HG02763 (cell line): Measurements from ENCODE around the gene ADGRB3.
A peak's percentile ranks its signal among the peaks of the same experiment; 100 is the strongest.
"Not testable (repeated sequence)": the region's sequence is repeated elsewhere in the genome, so short reads cannot be mapped to it uniquely, and the experiment has no call there.

ENCODE experiments used
- ATAC-seq: cut with Tn5 transposase; IDR thresholded peaks from one replicate; pipeline ENCODE4 v1.9.1; 2021; ENCODE audit warnings: mild to moderate bottlenecking, moderate library complexity; ENCODE audit not compliant: unreplicated experiment

Gene ADGRB3

DNA sequence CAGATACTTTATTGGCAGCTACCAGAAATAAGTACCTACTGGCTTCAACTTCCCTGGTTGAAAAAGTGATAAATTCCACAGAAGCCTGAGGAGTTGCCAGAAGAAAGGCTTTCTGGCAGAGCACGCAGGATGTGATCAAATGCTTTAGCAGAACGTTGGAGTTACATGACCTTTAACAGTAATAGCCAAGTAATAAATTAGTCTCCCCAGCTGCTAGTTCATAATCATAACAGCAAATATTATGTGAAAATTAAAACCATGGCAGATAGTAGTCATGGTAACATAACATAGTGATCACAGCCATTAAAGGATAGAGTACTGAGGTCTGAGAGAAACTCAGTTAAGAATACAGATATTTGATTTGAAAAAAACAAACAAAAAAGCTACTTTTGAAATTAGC is 567.7 kb downstream of the ADGRB3 start:
- ATAC-seq, result no peak

DNA sequence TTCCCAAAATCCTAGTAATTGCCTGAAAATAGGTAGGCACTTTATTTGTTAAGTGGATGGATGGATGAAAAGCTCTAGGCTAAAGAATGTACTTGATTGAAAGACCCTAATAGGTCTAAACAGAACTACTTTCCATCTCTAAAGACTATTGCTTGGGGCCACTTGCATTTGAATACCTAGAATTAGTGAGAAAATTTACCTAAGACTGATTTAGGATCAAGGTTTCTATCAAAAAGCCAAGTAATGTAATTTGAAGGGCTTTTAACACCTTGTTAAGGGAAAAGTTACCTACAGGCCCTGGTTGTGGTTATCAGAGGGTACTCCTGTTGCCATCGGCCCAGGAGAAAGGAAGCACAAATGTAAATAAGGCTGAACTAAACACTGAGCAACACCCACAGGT is 581.0 kb downstream of the ADGRB3 start:
- ATAC-seq, result no peak

GRCh38 chr6:69217343-69217742 is 582.3 kb downstream of the ADGRB3 start:
- ATAC-seq, result no peak

DNA sequence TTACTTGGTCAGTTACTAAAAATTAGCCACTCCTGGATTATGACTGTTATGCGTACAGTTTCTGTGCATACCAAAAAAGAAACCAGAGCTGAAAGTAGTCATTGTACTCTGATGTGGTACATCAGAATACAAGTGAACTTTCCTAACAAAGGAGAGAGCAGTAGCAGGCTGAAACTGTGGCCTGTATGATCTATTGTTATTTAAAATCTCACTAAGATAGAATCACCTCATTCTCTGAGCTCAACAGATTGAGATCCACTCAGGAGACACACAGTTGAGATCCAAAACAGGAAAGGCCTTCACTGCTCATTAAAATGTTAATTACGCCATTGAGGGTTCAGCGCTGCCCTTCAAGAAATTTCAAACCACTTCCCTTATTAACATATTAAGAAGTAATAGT is 585.3 kb downstream of the ADGRB3 start:
- ATAC-seq, result no peak

DNA sequence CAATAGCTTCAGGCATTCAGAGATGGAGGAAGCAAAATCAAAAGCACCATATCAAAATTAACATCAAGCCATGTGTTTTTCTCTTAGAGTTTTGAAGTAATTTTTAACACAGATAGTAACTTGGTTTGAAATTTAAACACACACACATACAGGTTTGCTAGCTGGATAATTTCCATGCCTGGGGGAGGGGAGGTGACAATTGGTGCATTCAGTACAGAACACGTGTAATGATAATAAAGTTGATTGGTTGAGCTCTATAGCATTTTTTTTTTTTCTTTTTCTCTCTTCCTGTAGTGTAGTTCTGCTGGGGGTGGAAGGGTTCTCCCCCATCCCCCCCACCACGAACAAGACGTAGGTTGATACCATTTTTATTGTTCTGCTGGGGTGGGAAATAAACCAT is 596.9 kb downstream of the ADGRB3 start:
- no peak for ATAC-seq

DNA sequence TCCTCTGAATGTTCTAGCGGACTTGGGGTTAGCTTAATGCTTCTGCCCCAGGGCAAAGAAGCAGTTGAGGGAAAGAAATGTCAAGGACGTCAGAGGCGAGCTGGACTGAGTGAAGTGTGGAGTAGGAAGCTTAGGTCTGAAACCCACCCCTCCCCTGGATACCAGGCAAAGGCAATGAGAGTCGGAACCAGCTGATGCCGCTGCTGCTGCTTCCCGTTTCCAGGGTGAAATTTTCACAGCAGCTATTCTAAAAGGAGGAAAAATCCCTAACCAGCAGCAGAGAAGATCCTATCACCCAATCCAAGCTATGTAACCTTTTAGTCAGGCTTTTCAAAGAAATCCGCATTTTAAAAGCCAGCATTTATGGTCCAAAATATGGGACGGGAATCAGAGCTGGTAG is 597.4 kb downstream of the ADGRB3 start:
- no peak for ATAC-seq

GRCh38 chr6:69232911-69233448 is 597.9 kb downstream of the ADGRB3 start:
- ATAC-seq, result peak; percentile 90

GRCh38 chr6:69238067-69238466 is 603.0 kb downstream of the ADGRB3 start:
- ATAC-seq, result no peak

- ATAC-seq, result no peak
Observed at GRCh38 chr6:69246983-69247382, 611.9 kb downstream of the ADGRB3 start.

DNA sequence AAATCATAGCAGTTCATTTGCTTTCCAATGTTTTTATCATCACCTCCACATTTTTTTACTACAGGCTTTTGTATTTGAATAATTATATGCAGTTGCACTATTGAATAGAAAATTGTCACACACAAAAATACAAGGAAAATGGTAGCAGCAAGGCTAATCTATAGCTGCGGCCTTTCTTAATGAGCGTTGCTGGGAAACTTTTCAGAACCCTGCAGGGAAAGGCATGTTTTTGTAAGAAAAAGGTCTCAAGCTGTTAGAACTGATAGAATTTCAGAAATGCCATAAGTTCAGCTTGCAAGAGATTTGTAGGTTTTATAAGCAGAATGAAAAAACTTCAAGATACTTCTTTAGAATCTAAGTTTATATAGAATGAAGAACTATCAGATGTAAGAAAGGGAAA is 625.9 kb downstream of the ADGRB3 start:
- ATAC-seq, result no peak

DNA sequence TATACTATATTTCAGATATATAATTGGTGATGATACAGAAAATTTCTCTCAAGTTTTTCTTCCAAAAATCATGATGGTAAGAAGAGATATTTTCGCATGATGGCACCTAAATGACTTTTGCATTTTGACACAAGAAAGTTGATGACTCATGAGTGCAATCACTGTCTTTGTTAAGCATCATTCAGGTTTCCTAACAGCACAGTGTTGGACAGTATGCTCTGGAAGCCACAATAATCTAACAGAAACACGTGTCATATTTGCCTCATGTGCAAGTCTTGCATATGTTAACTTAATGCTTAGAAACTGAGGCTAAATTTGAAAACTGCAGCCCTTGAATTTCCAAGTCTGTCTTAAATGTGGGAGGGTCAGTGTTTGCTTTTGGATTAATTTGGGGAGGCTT is 628.2 kb downstream of the ADGRB3 start:
- no peak for ATAC-seq

GRCh38 chr6:69265090-69265489 is 630.0 kb downstream of the ADGRB3 start:
- no peak for ATAC-seq

DNA sequence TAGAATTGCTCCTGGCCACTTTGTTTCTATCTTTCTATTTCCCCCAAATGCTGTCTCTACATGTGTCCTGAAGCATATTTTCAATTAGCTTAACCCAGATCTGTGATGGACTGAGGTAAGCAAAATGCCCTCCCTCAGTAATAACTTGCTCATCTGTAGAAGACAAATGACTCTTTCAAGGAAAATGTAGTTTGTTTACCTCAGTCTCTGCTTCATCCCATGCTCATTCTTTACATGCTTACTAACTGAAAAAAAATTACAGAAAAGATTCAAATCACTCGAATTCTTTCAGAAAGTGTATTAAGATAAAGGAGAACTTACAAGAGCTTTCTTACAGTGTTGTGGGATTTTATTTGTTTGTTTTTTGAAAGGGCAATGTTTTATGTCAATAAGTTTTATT is 630.6 kb downstream of the ADGRB3 start:
- no peak for ATAC-seq

- ATAC-seq, result no peak
Observed at GRCh38 chr6:69276204-69276603, 641.1 kb downstream of the ADGRB3 start.

DNA sequence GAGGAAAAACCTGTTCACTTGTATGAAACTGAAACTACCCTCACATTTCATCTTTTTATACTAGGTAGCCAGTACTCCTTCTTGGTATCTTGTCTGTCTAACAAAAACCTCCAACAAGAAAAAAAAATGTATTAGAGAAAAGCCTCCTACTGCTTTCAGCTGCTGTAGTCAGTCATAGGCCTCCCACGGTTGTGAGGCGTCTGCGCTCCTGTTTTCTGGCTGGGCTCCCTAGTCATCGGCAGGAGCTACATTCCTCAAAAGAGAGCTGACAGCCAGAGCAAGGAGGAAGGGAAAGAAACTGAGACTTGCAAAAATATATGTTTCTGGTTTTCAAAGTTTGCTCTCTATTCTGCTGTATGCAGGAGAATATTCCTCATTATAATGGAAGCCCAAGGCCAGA is 644.7 kb downstream of the ADGRB3 start:
- ATAC-seq, result no peak

- no peak for ATAC-seq
Observed at GRCh38 chr6:69280858-69281257, 645.8 kb downstream of the ADGRB3 start.

GRCh38 chr6:69284176-69284730 is 649.2 kb downstream of the ADGRB3 start:
- ATAC-seq, result no peak

DNA sequence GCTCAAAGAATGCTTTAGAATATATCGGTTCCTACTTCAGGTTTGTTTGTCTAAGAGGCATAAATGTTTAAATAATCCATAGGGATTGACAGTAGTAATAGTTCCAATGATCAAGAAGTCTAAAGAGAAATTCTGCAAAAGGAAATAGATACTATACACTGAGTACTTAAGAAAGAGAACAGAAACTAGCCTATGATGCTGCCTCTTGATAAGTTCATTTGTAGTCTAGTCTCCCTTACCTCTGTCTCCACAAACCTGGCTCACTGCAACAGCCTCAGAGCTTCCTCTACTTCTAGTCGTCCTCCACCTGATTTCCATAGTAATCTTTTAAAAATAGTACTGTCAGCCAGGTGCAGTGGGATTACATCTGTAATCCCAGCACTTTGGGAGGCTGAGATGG is 650.0 kb downstream of the ADGRB3 start:
- ATAC-seq, result no peak

DNA sequence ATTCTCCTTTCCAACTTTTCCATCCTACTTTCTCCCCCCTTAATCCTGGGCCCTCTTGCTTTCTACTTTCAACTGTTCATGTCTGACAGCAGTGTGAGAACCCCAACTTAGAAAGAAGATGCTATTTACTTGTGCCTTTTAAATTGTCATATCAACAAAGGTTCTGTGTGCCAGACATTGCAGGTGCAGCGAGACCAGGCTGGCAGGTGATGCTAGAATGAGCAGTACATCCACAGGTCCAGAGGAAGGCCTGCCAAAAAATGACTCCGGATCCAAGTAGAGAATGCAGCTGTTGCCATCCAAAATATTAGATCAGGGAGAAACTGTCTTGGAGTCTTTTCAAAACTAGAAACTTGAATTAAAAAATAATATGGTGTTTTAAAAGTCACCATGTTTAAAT is 651.2 kb downstream of the ADGRB3 start:
- ATAC-seq, result no peak

DNA sequence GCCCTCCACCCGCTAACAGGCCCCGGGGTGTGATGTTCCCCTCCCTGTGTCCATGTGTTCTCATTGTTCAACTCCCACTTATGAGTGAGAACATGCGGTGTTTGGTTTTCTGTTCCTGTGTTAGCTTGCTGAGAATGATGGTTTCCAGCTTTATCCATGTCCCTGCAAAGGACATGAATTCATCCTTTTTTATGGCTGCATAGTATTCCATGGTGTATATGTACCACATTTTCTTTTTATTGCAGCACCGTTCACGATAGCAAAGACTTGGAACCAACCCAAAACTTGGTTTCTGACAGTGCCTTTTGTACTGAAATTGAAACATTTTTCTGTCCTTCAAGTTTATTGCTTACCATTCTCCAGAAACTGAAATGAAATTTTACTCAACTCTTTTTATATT is 653.1 kb downstream of the ADGRB3 start:
- ATAC-seq, result not testable (repeated sequence)

DNA sequence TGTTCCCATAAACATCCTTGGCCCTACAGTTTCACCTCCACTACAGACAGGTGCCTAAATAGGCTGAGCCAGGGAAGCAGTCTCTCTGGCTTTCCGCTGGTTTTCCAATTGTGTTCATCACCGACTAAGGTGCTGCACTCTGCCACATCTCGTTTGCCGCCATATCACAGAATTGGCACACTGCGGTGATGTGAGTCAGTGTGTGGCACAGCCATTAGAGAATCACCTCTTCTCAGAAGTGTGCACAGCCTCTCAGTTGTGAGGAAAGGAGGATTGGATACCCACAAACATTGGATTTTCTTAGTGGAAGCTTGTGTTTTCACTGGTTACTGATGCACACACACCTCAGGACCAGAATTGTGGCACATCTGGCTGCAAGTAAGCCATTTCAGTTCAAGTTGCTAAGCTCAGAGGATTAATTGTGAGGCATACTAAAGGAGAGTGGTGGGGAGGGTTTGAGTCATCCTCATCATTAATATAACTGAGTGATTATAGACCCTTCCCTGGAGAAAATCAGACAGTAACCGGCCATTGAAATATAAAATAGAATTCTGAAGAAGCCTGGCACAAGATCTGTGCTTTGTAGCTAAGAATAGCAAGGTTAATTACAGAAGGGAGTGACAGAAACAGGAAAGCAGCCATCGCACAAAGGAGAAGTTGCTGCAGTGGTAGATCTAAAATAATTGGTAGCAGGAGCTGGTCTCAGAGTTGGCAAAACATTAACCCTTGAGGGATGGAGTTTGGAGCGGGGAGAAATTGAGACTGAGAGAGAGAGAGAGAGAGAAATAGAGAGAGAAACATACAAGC is 654.8 kb downstream of the ADGRB3 start:
- no peak for ATAC-seq

DNA sequence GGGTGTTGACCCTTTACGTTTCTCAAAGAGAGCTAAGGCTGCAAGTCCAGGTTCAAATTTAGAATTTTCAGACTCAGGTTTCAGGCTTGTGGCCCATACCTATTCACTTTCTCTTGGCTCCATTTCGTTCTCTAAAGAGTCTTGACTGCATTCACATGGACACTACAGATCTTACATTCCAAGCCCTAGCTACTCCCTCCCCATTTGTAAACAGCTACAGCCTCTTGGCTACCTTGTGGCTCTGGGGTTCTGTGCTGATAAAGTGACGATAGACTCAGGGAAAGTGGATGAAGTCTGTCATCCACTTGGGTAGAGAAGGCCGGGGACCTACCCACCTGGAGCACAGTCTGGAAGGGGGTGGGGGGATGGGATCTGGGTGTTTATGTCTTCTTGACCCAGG is 658.4 kb downstream of the ADGRB3 start:
- ATAC-seq, result no peak

DNA sequence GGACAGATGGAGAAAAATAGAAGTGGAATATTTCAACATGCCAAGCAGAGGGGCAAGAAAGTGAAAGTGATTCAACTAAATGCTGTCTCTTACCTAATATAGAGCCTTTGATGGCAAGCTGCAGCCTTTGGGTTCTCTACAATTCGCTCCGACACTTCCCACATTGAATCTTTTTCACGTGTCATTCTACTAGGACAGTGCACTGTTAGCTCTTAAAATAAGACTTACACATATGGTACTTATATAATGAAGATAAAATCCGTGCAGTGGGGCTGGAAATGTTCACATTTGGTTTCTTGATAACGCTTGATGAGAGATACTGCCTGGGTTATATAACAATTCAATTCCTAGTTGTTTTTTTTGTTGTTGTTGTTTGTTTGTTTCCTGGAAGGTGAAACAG is 659.3 kb downstream of the ADGRB3 start:
- ATAC-seq, result no peak
